Neutrophil (primary cell): ENCODE data around the gene FUT9.

Source experiments
- H3K27ac ChIP-seq: fragments of 200-600 bp; sonication (generic); 2 replicates; pipeline ENCODE4 v1.5.1; 2016; ENCODE audit warnings: mild to moderate bottlenecking, moderate library complexity
- H3K27me3 ChIP-seq: fragments of 200-600 bp; sonication (generic); 2 replicates; pipeline ENCODE4 v1.6.0; 2016; ENCODE audit warnings: mild to moderate bottlenecking
- H3K36me3 ChIP-seq: fragments of 200-600 bp; sonication (generic); 2 replicates; pipeline ENCODE4 v1.5.1; 2017
- H3K4me1 ChIP-seq, 2 experiments: fragments of 200-600 bp in 1 of 2; sonication (generic) in 1 of 2; 1 replicate in 1 of 2; 2 replicates in 1 of 2; pipeline versions ENCODE4 v1.5.1 to v1.6.1; 2013 to 2016; ENCODE audit warnings: low read depth in 1 of 2, low read length in 1 of 2, mild to moderate bottlenecking in 1 of 2, moderate library complexity in 1 of 2; ENCODE audit not compliant: control insufficient read depth in 1 of 2, insufficient read depth in 1 of 2
- H3K4me3 ChIP-seq, 2 experiments: fragments of 200-600 bp in 1 of 2; sonication (generic) in 1 of 2; 1 replicate in 1 of 2; 2 replicates in 1 of 2; pipeline ENCODE4 v1.5.1; 2013 to 2016; ENCODE audit warnings: low read depth in 1 of 2, low read length in 1 of 2, mild to moderate bottlenecking in 1 of 2, moderate library complexity in 1 of 2
- H3K9me3 ChIP-seq: fragments of 200-600 bp; sonication (generic); 2 replicates; pipeline ENCODE4 v1.5.1; 2016
- TF ChIP-seq, protein P1 (sequence below): fragments of 200-600 bp; sonication (generic); IDR thresholded peaks from 2 replicates; pipeline ENCODE4 v1.5.1; 2016; ENCODE audit warnings: antibody characterized with exemption

Gene FUT9

DNA sequence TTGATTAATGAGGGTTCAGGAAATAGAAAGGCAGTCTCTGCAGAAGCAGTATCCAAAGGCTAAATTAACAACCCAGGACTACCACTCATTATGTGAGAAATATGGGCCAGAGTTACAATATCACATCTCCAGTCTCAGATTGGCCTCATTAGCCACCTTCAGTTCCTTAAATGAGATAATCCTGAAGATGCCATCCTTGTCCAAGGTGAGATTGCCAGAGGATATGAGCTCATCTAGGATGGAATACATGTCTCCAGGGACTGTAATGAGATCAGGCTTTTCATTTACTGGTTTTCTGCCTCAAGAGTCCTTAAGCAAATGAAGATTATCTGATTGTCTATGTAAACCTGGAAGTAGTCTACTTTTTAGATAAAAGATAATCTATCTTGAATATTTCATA lies 196.3 kb downstream of the FUT9 start:
- TF ChIP-seq, protein P1, sequence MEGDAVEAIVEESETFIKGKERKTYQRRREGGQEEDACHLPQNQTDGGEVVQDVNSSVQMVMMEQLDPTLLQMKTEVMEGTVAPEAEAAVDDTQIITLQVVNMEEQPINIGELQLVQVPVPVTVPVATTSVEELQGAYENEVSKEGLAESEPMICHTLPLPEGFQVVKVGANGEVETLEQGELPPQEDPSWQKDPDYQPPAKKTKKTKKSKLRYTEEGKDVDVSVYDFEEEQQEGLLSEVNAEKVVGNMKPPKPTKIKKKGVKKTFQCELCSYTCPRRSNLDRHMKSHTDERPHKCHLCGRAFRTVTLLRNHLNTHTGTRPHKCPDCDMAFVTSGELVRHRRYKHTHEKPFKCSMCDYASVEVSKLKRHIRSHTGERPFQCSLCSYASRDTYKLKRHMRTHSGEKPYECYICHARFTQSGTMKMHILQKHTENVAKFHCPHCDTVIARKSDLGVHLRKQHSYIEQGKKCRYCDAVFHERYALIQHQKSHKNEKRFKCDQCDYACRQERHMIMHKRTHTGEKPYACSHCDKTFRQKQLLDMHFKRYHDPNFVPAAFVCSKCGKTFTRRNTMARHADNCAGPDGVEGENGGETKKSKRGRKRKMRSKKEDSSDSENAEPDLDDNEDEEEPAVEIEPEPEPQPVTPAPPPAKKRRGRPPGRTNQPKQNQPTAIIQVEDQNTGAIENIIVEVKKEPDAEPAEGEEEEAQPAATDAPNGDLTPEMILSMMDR = no peak
- Histone ChIP-seq H3K36me3 (no peaks in the 10 kb centered on the region), H3K4me3 (no peak overlapping the region), H3K27me3 (no peaks in the 10 kb centered on the region), H3K4me1 (no peaks in the 10 kb centered on the region), H3K9me3 (no peaks in the 10 kb centered on the region), H3K27ac (no peak overlapping the region)

DNA sequence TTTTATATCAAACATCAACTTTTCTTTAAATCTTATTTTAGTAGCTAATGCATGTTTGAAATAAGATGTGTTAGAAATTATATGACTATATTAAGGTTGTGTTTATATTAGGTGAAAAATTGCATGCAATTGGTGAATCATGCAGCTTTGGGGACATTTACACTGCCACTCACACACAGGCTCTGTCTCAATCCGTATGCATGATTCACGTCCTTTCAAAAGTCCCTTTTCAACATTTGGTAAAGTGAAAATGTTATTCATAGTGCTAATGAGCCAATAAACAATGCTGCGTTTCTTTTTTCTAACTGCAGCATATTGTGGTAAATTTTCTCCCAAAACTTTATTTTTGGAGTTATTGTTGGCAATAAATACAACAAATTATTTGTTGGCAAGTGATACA lies 198.0 kb downstream of the FUT9 start:
- no peaks in the 10 kb centered on the region for H3K27me3 ChIP-seq
- TF ChIP-seq, protein P1 = no peak
- no peak overlapping the region for H3K4me3 ChIP-seq
- H3K9me3 ChIP-seq = no peaks in the 10 kb centered on the region
- no peaks in the 10 kb centered on the region for H3K4me1 ChIP-seq
- no peaks in the 10 kb centered on the region for H3K36me3 ChIP-seq
- no peak overlapping the region for H3K27ac ChIP-seq

DNA sequence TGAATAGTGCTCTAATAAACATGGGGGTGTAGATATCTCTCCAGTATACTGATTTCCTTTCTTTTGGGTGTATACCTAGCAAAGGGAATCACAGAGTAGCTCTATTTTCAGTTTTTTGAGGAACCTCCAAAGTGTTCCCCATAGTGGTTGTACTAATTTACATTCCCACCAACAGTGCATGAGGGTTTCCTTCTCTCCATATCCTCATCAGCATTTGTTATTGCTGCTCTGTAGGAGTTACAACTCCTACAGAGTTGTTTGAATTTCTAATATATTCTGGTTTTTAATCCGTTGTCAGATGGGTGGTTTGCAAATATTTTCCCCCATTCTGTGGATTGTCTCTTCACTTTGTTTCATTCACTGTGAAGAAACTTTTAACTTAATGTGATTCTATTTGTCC lies 207.9 kb downstream of the FUT9 start:
- TF ChIP-seq, protein P1 = no peak
- H3K27ac ChIP-seq = no peak overlapping the region
- H3K4me1 ChIP-seq = no peaks in the 10 kb centered on the region
- no peaks in the 10 kb centered on the region for H3K27me3 ChIP-seq
- no peak overlapping the region for H3K4me3 ChIP-seq
- no peaks in the 10 kb centered on the region for H3K36me3 ChIP-seq
- H3K9me3 ChIP-seq = no peaks in the 10 kb centered on the region

DNA sequence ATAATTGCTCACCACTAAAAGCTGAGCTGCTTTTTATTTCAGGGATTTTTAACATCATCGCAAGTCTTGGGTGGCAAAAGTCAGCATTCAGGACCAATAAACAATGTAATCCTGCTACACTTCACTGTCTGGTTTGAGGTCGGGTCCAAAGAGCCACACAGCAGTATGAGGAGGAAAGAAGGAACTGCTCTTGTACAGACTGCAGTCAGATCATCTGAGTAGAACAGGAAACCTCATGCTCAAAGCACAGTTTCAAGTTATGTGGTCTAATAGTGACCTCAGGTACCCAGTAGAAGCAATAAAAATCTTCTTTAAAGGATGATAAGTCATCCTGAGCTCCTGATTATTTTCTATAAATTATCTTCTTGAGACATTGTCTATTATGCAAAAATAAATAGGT lies 211.4 kb downstream of the FUT9 start:
- Histone ChIP-seq H3K27ac (no peak overlapping the region), H3K27me3 (no peaks in the 10 kb centered on the region), H3K4me3 (no peak overlapping the region), H3K36me3 (no peaks in the 10 kb centered on the region), H3K9me3 (no peaks in the 10 kb centered on the region), H3K4me1 (no peaks in the 10 kb centered on the region)
- TF ChIP-seq, protein P1 = no peak

DNA sequence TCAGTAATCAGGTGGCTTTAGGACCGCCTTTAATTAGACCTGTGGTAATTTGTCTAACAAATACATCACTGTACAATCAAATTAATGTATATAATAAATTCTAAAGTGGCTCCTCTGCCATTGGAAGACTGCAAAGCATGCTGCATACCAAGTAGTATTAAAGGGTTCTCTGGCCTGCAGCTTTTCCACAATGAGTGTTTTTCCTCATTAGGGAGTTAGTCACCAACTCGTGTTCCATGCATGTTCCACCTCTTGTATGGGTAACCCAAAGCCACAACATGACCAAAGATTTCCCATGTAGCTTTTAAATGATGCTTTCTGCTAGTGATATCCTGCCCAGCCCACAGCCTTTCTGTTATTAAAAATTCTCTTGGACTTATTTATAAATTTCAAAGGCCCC lies 218.7 kb downstream of the FUT9 start:
- TF ChIP-seq, protein P1 = no peak
- Histone ChIP-seq H3K9me3 (no peaks in the 10 kb centered on the region), H3K36me3 (no peaks in the 10 kb centered on the region), H3K27ac (no peak overlapping the region), H3K4me3 (no peak overlapping the region), H3K4me1 (no peaks in the 10 kb centered on the region), H3K27me3 (no peaks in the 10 kb centered on the region)

DNA sequence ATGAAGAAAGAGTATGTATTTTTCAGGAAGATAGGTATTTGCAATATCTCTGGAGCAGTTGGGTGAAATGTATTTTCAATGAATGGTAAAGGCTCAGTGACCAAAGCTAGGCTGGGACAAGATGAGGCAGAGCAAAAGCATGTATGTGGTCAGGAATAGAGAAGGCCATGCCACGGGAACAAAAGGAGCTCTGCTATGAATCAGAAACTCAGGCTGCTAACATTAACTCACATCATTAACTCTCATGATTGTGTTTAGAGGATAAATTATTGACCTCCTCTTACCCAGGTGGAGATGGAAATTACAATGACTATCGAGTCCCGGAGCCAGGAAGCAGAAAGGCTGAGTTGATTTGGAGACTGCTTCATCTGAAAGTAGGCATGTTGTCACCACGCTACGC lies 220.2 kb downstream of the FUT9 start:
- Histone ChIP-seq H3K4me3 (no peak overlapping the region), H3K27me3 (no peaks in the 10 kb centered on the region), H3K27ac (no peak overlapping the region), H3K4me1 (no peaks in the 10 kb centered on the region), H3K36me3 (no peaks in the 10 kb centered on the region), H3K9me3 (no peaks in the 10 kb centered on the region)
- TF ChIP-seq, protein P1 = no peak
